HCT116 (cell line): ENCODE results near the gene SYNDIG1.

Experiments
- EGR1 ChIP-seq: IDR thresholded peaks from 2 replicates; pipeline ENCODE4 v1.6.1; 2012; ENCODE audit warnings: low read depth
- POLR2AphosphoS5 ChIP-seq: IDR thresholded peaks from 2 replicates; pipeline ENCODE4 v1.6.1; 2011; ENCODE audit warnings: mild to moderate bottlenecking, low read depth, low read length, moderate library complexity
- TF ChIP-seq, protein P1 (sequence below), 3 experiments: fragments of 200-600 bp in 1 of 3; sonication (generic) in 1 of 3; IDR thresholded peaks in 2 of 3; conservative IDR thresholded peaks in 1 of 3; 2 replicates each; pipeline ENCODE4 v1.5.1; 2012 to 2017; ENCODE audit warnings: low read depth in 2 of 3, low read length in 2 of 3, antibody characterized with exemption in 1 of 3, borderline replicate concordance in 1 of 3, control low read depth in 1 of 3, mild to moderate bottlenecking in 1 of 3, mixed read lengths in 1 of 3, mixed run types in 1 of 3, moderate library complexity in 1 of 3; ENCODE audit not compliant: insufficient read depth in 1 of 3

GRCh38 chr20:24699321-24700165, 230.1 kb downstream of the SYNDIG1 start:
- TF ChIP-seq POLR2AphosphoS5 (no peak), EGR1 (no peak)
- TF ChIP-seq, protein P1, sequence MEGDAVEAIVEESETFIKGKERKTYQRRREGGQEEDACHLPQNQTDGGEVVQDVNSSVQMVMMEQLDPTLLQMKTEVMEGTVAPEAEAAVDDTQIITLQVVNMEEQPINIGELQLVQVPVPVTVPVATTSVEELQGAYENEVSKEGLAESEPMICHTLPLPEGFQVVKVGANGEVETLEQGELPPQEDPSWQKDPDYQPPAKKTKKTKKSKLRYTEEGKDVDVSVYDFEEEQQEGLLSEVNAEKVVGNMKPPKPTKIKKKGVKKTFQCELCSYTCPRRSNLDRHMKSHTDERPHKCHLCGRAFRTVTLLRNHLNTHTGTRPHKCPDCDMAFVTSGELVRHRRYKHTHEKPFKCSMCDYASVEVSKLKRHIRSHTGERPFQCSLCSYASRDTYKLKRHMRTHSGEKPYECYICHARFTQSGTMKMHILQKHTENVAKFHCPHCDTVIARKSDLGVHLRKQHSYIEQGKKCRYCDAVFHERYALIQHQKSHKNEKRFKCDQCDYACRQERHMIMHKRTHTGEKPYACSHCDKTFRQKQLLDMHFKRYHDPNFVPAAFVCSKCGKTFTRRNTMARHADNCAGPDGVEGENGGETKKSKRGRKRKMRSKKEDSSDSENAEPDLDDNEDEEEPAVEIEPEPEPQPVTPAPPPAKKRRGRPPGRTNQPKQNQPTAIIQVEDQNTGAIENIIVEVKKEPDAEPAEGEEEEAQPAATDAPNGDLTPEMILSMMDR (IDR thresholded peaks at IDR 0.05 in 2 of 3, conservative IDR thresholded peaks at IDR 0.05 in 1 of 3; ENCODE audit: borderline replicate concordance in 1 of 3, insufficient read depth in 1 of 3, low read depth in 2 of 3, low read length in 2 of 3), result no peak
